ENCODE measurements around the gene TSHZ3.
A peak's percentile ranks its signal among the peaks of the same experiment; 100 is the strongest.

Gene TSHZ3

DNA sequence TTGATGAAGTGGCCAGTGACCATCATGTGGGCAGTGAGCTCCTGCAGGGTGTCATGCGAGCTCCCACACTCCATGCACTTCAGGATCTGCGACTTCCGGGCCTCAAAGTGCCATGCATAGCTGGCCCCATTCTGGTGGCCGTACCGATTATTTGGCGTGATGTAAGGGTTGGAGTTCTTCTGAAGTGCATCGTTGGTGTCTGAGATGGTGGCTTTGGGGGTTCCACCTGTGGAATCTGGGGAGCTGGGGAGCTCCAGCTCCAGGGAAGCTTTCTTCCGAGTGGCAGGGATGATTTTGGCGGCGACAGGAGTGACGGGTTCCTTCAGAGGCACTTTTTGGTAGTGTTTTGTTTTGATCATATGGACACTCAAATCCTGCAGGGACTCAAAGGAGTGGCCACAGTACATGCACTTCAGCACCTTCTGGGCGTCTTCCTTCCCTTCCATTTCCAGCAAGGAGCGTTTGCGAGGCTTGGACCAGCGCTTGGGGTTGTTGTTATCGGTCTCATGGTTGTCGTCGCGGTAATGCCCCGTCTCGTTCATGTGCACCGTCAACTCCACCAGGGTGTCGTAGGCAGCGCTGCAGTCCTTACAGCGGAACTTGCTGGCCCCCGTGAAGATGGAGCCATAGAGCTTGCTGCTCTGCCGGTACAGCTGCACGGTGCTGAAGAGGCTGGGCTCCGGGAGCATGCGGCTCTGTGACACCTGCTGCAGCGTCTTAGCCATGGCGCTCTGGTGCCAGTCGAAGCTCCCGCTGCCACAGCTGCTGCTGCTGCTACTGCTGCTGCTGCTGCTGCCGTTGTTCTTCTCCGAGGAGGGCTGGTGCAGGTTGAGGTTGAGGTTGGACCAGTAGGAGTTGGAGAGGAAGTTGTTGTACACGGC, 70.4 kb downstream of the TSHZ3 start:
- no peak for DNase-seq (ENCODE audit: low read depth)
- TF ChIP-seq, protein P1, sequence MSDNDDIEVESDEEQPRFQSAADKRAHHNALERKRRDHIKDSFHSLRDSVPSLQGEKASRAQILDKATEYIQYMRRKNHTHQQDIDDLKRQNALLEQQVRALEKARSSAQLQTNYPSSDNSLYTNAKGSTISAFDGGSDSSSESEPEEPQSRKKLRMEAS (IDR thresholded peaks at IDR 0.05; ENCODE audit: low read depth, low read length): no peak
- TF ChIP-seq MYC (IDR thresholded peaks at IDR 0.05; ENCODE audit: low read depth, low read length) (no peak), POLR2A (IDR thresholded peaks at IDR 0.05; ENCODE audit: extremely low read depth, insufficient read length) (no peak)
- TF ChIP-seq, protein P2, sequence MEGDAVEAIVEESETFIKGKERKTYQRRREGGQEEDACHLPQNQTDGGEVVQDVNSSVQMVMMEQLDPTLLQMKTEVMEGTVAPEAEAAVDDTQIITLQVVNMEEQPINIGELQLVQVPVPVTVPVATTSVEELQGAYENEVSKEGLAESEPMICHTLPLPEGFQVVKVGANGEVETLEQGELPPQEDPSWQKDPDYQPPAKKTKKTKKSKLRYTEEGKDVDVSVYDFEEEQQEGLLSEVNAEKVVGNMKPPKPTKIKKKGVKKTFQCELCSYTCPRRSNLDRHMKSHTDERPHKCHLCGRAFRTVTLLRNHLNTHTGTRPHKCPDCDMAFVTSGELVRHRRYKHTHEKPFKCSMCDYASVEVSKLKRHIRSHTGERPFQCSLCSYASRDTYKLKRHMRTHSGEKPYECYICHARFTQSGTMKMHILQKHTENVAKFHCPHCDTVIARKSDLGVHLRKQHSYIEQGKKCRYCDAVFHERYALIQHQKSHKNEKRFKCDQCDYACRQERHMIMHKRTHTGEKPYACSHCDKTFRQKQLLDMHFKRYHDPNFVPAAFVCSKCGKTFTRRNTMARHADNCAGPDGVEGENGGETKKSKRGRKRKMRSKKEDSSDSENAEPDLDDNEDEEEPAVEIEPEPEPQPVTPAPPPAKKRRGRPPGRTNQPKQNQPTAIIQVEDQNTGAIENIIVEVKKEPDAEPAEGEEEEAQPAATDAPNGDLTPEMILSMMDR (IDR thresholded peaks at IDR 0.05; ENCODE audit: low read depth, low read length): no peak
- no peak overlapping the region for H3K4me3 ChIP-seq (ENCODE audit: low read depth, low read length)

DNA sequence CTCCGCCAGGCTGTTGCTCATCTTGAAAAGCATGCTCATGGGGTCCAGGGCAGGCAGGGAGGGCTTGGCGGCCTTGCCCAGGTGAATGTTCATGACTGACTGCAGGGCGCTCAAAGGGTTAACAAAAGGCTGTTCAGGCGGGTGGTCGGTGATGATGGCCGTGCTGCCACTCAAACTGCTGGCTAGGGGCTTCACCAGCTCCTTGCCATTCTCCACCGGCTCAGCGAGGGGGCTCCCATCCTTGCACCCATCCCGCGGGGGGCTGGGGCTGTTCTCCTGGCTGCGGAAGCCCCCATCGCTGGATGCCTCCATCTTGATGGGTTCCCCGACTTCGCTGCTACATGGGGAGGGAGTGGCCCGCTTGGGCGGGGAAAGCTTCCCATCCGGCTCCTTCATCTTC, 71.7 kb downstream of the TSHZ3 start:
- no peak for DNase-seq (ENCODE audit: low read depth)
- TF ChIP-seq, protein P2 (IDR thresholded peaks at IDR 0.05; ENCODE audit: low read depth, low read length): no peak
- TF ChIP-seq MYC (IDR thresholded peaks at IDR 0.05; ENCODE audit: low read depth, low read length) (no peak), POLR2A (IDR thresholded peaks at IDR 0.05; ENCODE audit: extremely low read depth, insufficient read length) (no peak)
- TF ChIP-seq, protein P1 (IDR thresholded peaks at IDR 0.05; ENCODE audit: low read depth, low read length): no peak
- H3K4me3 ChIP-seq (ENCODE audit: low read depth, low read length): no peak overlapping the region

DNA sequence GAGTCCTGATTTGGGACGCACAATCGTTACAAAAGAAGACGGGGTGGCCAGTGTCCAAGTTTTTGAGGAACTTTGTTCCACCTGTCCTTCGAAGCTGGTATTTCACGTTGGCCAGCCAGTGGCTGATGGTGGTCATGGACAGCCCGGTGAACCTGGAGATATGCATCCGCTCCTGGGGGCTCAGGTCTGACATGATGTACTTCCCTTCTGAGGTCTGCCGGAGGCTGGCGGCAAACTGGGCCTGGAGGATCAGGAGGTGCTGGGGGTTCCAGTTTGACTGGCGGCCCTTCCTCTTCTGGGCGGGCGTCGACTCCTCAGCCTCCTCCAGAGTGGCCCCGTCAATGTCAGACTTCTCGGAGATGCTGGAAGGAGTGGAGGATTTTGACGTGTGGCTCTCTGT, 72.4 kb downstream of the TSHZ3 start:
- TF ChIP-seq MYC (IDR thresholded peaks at IDR 0.05; ENCODE audit: low read depth, low read length): no peak
- TF ChIP-seq, protein P2 (IDR thresholded peaks at IDR 0.05; ENCODE audit: low read depth, low read length): no peak

GRCh38 chr19:31275068-31275334, 74.2 kb downstream of the TSHZ3 start:
- no peak for TF ChIP-seq MYC (IDR thresholded peaks at IDR 0.05; ENCODE audit: low read depth, low read length)
- TF ChIP-seq POLR2A (IDR thresholded peaks at IDR 0.05; ENCODE audit: extremely low read depth, insufficient read length): no peak
- TF ChIP-seq, protein P2 (IDR thresholded peaks at IDR 0.05; ENCODE audit: low read depth, low read length): no peak
- TF ChIP-seq, protein P1 (IDR thresholded peaks at IDR 0.05; ENCODE audit: low read depth, low read length): no peak
- no peak overlapping the region for H3K4me3 ChIP-seq (ENCODE audit: low read depth, low read length)
- DNase-seq (ENCODE audit: low read depth): peak; percentile 7

More for the DNA sequence above, 72.4 kb downstream of the TSHZ3 start:
- DNase-seq (ENCODE audit: low read depth): no peak
- no peak overlapping the region for H3K4me3 ChIP-seq (ENCODE audit: low read depth, low read length)

- DNase-seq (ENCODE audit: low read depth): no peak
- H3K4me3 ChIP-seq (ENCODE audit: low read depth, low read length): no peak overlapping the region
- no peak for TF ChIP-seq MYC (IDR thresholded peaks at IDR 0.05; ENCODE audit: low read depth, low read length)
- TF ChIP-seq POLR2A (IDR thresholded peaks at IDR 0.05; ENCODE audit: extremely low read depth, insufficient read length): no peak
- TF ChIP-seq, protein P1 (IDR thresholded peaks at IDR 0.05; ENCODE audit: low read depth, low read length): no peak
- TF ChIP-seq, protein P2 (IDR thresholded peaks at IDR 0.05; ENCODE audit: low read depth, low read length): no peak
These were observed 74.8 kb downstream of the TSHZ3 start for GRCh38 chr19:31274251-31275067.
